GM19372 (cell line): Measurements from ENCODE around the gene CCDC127.
"Not testable (repeated sequence)": the region's sequence is repeated elsewhere in the genome, so short reads cannot be mapped to it uniquely, and the experiment has no call there.

Experiments
- ATAC-seq: cut with Tn5 transposase; IDR thresholded peaks from one replicate; pipeline ENCODE4 v1.9.1; 2021; ENCODE audit warnings: mild to moderate bottlenecking, low read depth, moderate library complexity; ENCODE audit not compliant: unreplicated experiment

Gene CCDC127

DNA sequence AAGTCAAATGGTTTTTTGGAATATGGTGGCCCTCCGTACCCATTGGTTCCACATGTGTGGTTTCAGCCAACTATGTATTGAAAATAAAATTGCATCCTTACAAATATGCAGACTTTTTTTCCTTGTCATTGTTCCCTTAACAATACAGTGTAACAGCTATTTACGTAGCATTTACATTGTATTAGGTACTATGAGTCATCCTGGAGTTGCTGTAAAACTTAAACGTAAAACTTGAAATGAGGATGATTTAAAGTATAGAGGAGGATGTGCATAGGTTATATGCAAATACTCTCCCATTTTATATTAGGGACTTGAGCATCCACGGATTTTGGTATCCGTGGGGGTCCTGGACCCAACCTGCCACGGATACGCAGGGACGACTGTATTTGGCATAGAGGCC, 16.5 kb upstream of the CCDC127 start:
- no peak for ATAC-seq

DNA sequence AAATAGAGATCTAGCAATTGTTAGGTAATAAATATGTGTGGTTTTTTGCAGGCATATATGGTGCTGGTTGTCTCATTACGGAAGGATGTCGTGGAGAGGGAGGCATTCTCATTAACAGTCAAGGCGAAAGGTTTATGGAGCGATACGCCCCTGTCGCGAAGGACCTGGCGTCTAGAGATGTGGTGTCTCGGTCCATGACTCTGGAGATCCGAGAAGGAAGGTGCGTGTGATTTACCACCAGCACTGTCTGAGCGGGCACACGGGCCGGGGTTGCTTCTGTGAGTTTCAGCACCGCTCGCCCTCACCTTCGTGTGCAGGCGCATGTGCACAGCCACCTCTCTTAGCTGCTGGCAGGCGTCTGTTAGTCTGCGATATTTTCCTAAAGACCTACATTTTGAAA, 15.5 kb upstream of the CCDC127 start:
- not testable (repeated sequence) for ATAC-seq

DNA sequence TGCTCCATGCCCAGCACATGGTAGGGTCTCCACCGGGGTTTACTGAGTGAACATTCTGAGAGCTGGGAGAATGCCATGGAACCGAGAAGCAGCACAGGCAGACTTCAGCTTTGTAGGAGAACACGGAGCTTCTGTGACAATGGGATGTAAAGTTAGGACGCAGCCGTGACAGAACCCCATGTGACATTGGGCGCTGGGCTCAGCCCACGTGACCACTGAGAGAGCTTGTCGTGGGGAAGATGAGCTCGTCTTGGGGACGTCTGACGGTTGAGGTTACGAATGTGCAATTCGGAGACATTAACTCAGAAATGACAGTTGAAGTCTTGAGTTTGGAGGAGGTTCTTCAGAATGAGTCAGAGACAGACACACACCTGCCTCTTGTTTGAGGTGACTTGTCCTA, 13.7 kb upstream of the CCDC127 start:
- ATAC-seq: no peak

DNA sequence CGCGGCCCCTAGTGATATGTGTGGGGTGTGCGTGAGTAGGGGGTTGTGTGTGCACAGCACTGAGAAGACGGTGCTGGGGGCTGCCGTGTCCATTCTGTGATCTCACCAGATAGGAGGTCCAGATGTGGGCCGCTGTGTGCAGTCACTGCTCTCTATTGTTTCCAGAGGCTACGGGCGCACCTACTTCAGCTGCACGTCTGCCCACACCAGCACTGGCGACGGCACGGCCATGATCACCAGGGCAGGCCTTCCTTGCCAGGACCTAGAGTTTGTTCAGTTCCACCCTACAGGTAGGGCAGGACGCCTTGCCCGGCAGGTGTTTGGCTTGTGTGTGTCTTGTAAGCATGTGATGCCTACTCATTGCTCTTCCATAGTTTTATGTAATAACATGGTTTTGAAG, 12.8 kb upstream of the CCDC127 start:
- ATAC-seq: no peak

DNA sequence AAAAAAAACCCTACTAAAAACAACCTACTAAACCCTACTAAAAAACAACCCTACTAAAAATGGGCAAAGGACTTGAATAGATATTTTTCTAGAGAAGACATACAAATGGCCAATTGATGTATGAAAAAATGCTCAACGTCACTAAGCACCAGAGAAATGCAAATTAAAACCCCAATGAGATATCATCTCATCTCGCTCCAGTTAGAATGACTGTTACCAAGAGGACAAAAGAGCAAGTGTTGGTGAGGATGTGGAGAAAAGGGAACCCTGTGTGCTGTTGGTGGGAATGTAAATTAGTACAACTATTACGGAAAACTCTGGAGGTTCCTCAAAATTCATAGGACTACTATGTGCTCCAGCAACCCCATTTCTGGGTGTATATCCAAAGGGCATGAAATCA, 10.9 kb upstream of the CCDC127 start:
- ATAC-seq: no peak

DNA sequence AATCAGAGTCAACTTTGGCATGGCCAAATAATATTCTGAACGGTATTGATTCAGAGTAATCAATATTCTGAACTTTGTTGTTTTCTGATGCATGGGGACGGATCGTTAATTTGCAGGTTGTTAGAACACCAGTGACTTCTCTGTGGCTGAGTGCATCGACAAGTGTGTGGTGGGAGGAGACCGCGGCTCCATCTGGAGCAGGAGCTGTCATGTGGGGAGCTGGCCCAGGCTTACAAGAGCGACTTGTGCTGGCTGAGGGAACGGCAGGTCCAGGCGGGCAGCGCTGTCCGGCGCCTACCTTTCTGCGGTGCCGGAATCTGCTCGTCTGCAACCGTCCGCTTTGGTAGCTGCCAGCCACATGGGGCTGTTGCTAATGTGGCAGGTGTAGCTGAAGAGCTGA, 9.4 kb upstream of the CCDC127 start:
- not testable (repeated sequence) for ATAC-seq

DNA sequence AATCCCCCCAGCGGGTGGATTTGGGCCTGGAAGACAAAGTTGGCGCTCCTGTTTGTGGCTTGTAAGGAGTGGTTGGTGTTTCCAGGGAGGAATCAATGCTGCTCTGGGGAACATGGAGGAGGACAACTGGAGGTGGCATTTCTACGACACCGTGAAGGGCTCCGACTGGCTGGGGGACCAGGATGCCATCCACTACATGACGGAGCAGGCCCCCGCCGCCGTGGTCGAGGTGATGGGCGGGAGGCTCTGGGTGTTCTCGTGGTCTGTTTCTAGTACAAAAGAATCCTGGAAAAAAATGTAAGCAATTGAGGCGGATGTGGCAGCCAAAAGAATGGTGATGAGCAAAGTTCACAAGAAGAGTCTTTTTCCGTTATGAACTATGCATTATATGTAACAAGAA, 7.4 kb upstream of the CCDC127 start:
- no peak for ATAC-seq

DNA sequence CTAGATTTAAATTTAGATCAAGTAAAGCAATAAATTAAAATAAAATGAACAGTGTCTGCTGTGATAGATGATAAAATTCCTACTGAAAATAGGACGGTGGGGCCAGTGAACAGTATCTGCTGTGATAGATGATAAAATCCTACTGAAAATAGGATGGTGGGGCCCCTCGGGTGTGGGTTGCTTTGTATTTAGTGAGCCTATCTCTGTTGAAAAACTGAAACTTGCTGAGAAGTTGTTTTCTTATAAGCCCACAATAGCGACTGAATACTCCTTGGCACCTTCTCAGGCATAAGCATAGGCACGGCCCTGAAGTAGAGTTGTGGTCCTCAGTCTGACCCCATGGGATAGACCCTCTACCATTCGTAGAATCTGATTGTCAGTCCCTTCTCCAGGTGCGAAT, 5.8 kb upstream of the CCDC127 start:
- ATAC-seq: no peak

DNA sequence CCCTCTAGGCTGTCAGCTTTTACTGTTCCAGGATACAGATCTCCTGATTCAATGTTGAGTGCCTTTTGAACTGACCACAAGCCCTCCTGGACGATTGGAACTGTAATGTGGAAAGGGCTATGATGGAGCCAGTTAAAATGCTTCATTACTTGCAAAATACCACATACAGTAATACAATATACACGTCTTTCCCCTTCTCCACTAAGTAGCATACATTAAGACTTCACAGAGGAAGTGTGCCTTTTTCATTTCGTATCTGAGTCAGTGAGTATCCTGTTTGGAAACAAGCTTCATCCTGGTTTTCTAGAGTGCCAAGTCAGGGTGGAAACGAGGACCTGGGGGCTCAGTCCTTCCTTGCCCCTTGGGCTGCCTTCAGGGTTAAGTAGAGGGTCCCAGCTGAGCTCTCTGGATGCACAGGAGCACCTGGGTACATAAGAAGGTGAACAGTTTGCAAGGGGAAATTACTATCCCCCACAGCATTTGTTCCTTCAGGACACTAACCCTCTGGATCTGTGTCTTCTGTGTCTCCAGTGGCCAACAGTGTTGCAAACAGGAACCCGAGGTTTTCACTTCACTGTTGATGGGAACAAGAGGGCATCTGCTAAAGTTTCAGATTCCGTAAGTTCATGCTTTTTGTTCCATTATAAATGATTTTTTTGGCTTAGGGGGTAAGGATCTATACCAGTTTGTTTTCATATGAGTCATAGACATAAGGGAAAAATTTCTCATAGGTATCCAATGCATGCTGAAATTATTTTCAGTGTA, 5.2 kb upstream of the CCDC127 start:
- ATAC-seq: not testable (repeated sequence)

DNA sequence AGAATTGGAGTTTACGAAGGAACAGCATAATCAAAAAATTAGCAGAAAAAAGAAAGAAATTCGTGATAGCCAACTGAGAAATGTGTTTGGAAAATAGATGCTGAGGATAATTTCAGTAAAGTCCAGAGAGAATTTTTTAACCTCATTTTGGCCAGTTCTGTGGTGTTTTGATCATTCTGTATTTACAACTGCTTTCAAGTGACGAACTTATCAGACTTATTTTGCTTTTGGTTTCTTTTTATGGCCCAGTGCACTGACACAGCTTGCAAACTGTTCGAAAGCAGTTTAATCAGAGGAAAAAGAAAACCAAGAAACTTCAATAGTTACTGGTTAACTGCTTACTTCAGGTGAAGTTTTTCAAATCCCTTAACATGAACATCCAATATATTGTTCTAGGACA, 2.0 kb upstream of the CCDC127 start:
- ATAC-seq: no peak

DNA sequence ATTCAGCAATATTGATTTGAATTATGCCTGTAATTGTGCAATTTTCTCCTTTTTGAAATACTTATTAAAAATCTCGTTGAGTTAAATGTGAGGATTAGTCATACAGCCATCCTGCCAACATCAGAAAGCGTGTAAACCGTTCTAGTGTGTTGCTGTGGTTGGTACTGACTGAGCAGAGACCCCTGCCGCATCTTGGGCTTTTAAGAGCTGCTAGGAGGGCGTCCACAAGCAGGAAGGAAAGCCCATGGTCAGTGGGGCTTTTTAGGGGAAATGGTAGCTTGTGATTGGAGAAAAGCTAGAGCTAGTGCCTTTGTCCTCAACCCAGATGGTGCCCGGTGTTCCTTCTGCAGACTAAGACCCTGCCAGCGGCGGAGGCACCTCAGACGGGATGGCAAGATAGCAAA, 1.5 kb upstream of the CCDC127 start:
- no peak for ATAC-seq

DNA sequence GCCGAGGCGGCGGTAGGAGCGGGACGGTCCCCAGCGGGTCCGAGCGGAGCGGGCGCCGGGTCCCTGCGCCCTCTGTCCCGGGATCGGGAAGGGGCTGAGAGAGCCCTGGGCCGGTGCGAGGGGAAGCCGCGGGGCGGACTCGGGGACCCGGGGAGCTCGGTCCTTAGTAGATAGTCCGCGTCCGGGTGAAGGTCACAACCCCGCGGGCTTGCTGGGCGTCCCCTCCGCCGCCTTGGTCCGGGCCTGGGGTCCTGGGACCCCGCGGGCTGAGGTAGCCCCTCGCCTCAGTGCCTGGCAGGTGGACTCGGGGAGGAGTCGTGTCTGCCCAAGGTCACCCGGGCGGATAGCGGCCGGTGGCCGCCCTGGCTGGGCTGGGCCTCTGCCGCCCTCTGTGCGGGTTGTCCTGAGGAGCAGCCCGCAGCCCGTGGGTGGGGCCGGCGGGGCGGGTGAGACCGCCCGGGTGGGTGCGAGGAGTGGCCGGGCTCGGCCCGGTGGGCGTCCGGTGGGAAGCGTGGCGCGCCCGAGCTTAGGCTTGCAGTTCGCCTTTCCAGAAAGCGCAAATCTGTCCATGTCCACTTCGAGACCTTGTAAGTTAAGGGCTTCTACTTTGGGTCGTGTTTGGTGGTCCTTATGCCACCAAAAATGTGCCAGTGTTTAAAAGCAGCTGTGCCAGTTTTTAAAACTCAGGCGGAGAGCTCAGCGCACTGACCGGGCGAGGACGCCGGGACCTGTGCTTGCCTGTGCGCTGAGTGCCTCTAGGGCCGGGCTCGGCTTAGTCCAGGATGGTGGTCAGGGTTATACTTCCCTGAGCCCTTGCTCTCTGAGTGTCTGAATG, 721 bp upstream of the CCDC127 start:
- peak; percentile 33 for ATAC-seq

DNA sequence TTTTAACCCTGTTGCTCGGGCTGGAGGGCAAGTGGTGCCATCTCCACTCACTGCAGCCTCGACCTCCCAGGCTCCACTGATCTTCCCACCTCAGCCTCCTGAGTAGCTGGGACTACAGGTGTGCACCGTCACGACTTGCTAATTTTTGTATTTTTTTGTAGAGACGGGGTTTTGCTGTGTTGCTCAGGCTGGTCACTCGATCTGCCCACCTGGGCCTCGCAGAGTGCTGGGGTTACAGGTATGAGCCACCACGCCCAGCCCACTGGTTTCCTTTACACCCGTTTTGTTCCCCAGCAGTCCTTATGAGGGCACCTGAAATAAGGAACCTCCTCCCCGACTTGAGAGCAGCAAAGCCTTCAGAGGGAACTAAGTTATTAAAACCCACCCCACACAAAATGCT, 1.9 kb downstream of the CCDC127 start:
- not testable (repeated sequence) for ATAC-seq

DNA sequence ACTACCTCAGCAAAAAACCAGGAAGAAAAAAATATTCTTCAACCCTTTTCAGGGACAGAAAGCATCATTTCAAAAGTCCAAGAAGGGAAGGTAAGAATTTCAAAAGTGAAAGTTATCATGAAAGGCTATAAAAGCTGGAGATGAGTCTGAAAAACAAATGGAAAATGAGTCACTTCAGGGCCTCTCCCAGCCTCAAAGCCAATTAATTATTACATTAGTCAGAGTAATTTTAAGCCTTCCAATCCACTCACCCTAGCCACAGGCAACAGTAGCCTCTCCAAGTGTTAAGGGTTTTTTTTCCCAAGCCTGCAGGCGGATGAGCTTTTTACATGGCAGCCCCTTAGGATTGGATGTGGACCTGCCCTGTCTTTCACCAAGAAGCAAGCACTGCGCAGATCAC, 2.7 kb downstream of the CCDC127 start:
- not testable (repeated sequence) for ATAC-seq

DNA sequence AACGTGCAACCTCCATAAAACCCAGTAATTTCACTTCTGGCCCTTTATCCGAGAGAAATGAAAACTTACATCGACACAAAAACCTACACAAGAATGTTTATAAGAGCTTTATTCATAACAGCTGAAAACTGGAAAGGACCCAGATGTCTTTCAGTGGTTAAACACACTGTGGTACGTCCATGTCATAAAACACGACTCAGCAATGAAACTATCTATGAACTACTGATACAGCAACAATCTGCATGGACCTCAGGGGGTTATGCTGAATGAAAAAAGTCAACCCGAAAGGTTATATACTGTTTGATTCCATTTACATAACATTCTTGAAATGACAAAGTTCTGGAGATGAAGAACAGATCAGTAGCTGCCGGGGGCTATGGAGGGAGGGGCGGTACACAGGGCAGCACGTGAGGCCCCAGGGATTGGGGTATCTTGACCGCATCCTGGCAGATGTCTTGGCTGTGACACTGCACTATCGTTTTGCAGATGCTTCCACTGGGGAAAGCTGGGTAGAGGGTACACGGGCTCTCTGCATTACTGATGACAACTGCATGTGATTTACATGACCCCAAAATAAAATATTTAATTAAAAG, 4.1 kb downstream of the CCDC127 start:
- no peak for ATAC-seq

DNA sequence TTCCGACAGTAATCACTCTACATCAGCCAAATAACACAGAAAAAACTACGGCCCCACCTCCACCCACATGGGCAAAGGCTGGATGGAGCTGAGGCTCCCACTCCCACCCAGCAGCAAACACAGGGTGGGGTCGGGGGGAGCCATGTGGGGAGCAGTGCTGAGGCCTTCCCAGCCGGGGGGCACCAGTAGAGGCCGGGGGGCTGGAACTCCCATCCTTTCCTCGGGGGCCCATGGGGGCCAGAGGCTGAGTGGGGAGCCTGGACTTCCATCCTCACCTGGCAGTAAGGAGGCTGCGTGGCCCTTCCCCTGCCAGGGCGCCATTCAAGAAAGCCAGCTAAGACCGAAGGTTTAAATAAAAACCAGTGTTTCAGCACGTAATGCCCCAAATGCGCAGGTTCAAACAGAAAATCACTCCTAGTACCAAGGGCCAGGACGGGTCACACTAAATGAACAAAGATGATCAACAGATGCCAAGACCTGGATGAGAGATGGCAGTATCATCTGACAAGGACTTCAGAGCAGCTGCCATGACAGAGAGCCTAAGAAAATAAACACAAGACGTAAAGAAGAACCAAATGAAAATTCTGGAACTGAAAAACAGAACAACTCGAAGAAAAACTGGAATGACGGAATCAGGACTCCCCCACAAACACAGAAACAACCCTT, 9.4 kb downstream of the CCDC127 start:
- ATAC-seq: no peak

DNA sequence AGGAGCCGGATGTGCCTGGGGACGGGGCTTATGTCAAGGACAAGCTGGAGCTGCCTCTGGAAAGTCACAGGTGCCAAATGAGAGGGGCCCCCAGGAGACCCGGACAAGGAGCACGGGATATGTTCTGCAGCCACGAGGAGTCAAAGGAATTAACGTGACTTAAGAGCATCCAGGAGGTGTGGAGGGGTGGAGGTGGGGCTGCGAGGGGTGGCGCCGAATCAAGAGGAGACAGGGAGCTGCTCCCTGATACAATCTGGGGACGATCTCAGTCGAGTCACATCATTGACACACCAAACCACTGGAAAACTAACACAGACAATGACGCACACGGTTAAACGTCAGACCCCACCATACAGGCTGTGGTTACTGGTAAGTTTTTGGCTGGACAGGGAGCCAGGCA, 10.4 kb downstream of the CCDC127 start:
- no peak for ATAC-seq

DNA sequence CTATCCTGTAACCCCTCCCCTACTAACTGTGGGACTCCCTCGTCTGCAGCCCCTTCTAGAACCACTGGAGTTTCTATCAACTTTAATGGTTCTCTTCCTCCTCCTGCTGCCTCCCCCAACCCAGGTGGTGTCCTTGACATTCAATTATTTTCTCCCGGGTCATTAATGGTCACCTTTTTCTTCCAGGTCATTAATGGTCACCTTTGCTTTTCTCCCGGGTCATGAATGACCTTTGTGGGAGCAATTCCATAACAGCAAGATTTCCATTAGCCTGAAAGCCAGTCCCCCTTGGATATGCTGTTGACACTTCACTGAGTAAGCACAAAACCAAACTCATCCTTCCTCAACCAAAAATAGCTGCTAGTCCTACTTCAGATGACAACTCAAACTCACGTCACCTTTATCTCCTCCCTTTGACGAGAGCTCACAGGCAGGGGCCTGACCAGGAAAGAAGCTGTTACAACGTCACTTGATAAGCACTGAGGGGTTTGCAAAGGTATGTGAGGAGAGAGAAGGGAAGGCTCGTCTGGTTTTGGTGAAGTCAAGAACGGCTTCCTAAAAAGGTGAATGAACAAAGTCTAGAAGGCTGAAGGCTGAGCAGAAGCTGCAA, 10.9 kb downstream of the CCDC127 start:
- ATAC-seq: no peak

DNA sequence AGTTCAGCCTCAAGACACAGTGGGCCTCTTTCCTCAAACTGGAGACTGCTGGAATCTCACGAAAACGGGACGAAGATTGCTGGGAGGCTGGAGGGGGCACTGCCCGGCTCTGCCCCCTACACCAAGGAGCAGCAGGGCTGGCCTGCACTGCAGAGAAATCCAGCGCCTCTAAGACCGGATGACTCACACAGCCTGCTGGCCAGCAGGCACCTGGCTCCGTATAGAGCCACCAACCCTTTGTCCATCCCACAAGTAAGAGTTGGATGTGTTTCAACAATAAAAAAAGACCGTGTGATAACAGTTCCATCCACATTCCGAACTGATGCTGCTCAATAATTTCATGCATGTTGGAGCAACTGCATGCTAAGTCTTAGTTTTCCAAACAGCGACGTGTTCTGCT, 11.5 kb downstream of the CCDC127 start:
- no peak for ATAC-seq

DNA sequence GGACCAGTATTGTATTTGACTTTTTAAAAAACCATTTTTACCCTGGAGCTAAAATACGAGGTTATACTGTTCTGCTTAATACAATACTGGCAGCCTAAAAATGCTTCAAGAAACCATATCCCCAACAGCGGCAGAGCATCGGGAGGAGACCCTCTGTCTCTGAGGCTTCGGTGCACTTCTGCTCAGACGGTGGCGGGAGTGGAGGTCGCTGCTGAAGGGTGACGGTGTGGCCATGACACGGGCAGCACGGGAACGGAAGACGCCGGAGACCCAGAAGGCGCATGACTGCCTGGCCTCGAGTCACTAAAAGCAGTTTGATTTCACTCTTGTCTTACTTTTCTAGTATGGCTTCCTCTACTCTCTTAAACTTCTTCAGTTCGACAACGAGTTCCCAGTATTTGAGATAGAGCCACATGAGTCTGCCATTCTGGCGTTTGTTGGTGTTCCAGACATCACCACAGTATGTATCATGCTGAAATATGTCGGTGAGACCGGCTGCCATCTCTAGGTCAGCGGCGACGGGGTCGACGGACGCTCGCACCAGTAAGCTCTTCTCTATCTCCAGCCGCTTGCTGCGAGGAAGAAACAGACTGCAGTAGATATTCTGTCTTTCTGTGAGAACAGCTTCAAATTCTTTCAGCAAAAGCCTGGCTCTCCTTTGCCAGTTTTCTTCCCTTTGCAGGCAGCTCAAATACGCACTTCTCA, 12.8 kb downstream of the CCDC127 start:
- ATAC-seq: no peak
